Measurements from ENCODE around the gene PON3. TPM values are rescaled to one million over a fixed set of nuclear protein-coding genes. Genes with fewer than 3 reads are reported as not detected.

PON3 gene
- total and polyA plus RNA-seq, 4 experiments from 2014 or later, result not detected

DNA sequence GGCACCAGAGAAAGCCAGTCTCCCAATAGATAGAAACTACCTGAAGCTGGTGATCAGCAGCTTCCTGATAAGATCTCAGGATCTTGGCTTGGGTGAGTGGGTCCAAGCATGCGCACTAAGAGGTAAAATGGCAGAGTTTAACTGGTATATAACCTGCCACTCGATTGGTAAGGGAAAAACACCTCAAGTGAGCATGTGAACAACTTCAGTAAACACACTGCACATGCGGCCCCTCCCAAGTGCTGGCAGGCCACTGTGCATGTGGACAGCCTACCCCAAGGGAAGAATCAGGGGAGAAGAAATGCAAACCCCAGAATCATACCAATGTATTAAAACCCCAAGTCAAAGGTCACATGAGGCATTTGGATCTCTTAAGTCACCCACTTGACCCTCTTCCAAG is 54.1 kb downstream of the PON3 start:
- Mint-ChIP-seq H3K27me3 (peaks cover 0 to 12% of the 10 kb centered on the region in 2 donors), H3K36me3 (no peaks in the 10 kb centered on the region), H3K4me3 (no peak overlapping the region), H3K27ac (no peak overlapping the region), H3K4me1 (no peaks in the 10 kb centered on the region), H3K9me3 (peaks cover 0 to 2% (median 0%) of the 10 kb centered on the region in 8 donors)
- no peak for DNase-seq
- ChIA-PET POLR2A (ENCODE audit: partially characterized antibody) (no interaction called here), CTCF (ENCODE audit: partially characterized antibody) (no interaction called here)
- Histone ChIP-seq H3K9me3 (ENCODE audit: control insufficient read depth in 1 of 2, low read length in 2 of 2) (no peaks in the 10 kb centered on the region), H3K4me3 (ENCODE audit: low read length in 2 of 2) (no peak overlapping the region), H3K27me3 (ENCODE audit: insufficient read depth, low read length) (no peaks in the 10 kb centered on the region), H3K4me1 (ENCODE audit: insufficient read depth, low read length) (no peaks in the 10 kb centered on the region), H3K36me3 (ENCODE audit: insufficient read depth, low read length) (no peaks in the 10 kb centered on the region), H3K27ac (ENCODE audit: low read depth, low read length) (no peak overlapping the region)
- intact Hi-C loops (cut with micrococcal nuclease), result no loop called here

GRCh38 chr7:95340491-95340890 is 55.7 kb downstream of the PON3 start:
- Histone ChIP-seq H3K9me3 (ENCODE audit: control insufficient read depth in 1 of 2, low read length in 2 of 2) (no peaks in the 10 kb centered on the region), H3K27me3 (ENCODE audit: insufficient read depth, low read length) (no peaks in the 10 kb centered on the region), H3K27ac (ENCODE audit: low read depth, low read length) (no peak overlapping the region), H3K4me1 (ENCODE audit: insufficient read depth, low read length) (no peaks in the 10 kb centered on the region), H3K4me3 (ENCODE audit: low read length in 2 of 2) (no peak overlapping the region), H3K36me3 (ENCODE audit: insufficient read depth, low read length) (no peaks in the 10 kb centered on the region)
- H3K9me3 Mint-ChIP-seq, result peaks cover 0 to 2% (median 0%) of the 10 kb centered on the region in 8 donors
- H3K27ac Mint-ChIP-seq, result no peak overlapping the region
- ChIA-PET CTCF (ENCODE audit: partially characterized antibody) (no interaction called here), POLR2A (ENCODE audit: partially characterized antibody) (interaction anchor here (1.1 kb wide), 1 partner anchor 10 kb away, joined by 3 read pairs; no protein-coding TSS in a partner anchor)
- H3K36me3 Mint-ChIP-seq, result no peaks in the 10 kb centered on the region
- peaks cover 0 to 10% of the 10 kb centered on the region in 2 donors for H3K27me3 Mint-ChIP-seq
- no peak overlapping the region for H3K4me3 Mint-ChIP-seq
- no peak for DNase-seq
- intact Hi-C loops (cut with micrococcal nuclease), result no loop called here
- no peaks in the 10 kb centered on the region for H3K4me1 Mint-ChIP-seq

GRCh38 chr7:95338832-95339231 is 57.3 kb downstream of the PON3 start:
- no peaks in the 10 kb centered on the region for H3K36me3 Mint-ChIP-seq
- peaks cover 0 to 1% (median 0%) of the 10 kb centered on the region in 4 donors for H3K4me1 Mint-ChIP-seq
- H3K27me3 ChIP-seq (ENCODE audit: insufficient read depth, low read length), result no peaks in the 10 kb centered on the region
- no peak overlapping the region for H3K27ac ChIP-seq (ENCODE audit: low read depth, low read length)
- POLR2A ChIA-PET (ENCODE audit: partially characterized antibody), result no interaction called here
- no peak overlapping the region for H3K4me3 Mint-ChIP-seq
- peaks cover 0 to 2% (median 0%) of the 10 kb centered on the region in 8 donors for H3K9me3 Mint-ChIP-seq
- intact Hi-C loops (cut with micrococcal nuclease), result no loop called here
- CTCF ChIA-PET (ENCODE audit: partially characterized antibody), result no interaction called here
- H3K36me3 ChIP-seq (ENCODE audit: insufficient read depth, low read length), result no peaks in the 10 kb centered on the region
- H3K27ac Mint-ChIP-seq, result no peak overlapping the region
- H3K27me3 Mint-ChIP-seq, result peaks cover 0 to 9% of the 10 kb centered on the region in 2 donors
- H3K9me3 ChIP-seq (ENCODE audit: control insufficient read depth in 1 of 2, low read length in 2 of 2), result no peaks in the 10 kb centered on the region
- no peak for DNase-seq
- no peaks in the 10 kb centered on the region for H3K4me1 ChIP-seq (ENCODE audit: insufficient read depth, low read length)
- H3K4me3 ChIP-seq (ENCODE audit: low read length in 2 of 2), result no peak overlapping the region

GRCh38 chr7:95335093-95335492 is 61.1 kb downstream of the PON3 start:
- no peaks in the 10 kb centered on the region for H3K9me3 ChIP-seq (ENCODE audit: control insufficient read depth in 1 of 2, low read length in 2 of 2)
- no peaks in the 10 kb centered on the region for H3K27me3 ChIP-seq (ENCODE audit: insufficient read depth, low read length)
- H3K27me3 Mint-ChIP-seq, result peaks cover 0 to 3% of the 10 kb centered on the region in 2 donors
- H3K27ac Mint-ChIP-seq, result no peak overlapping the region
- ChIA-PET CTCF (ENCODE audit: partially characterized antibody) (no interaction called here), POLR2A (ENCODE audit: partially characterized antibody) (no interaction called here)
- H3K36me3 Mint-ChIP-seq, result no peaks in the 10 kb centered on the region
- no peaks in the 10 kb centered on the region for H3K9me3 Mint-ChIP-seq
- H3K27ac ChIP-seq (ENCODE audit: low read depth, low read length), result no peak overlapping the region
- H3K4me3 ChIP-seq (ENCODE audit: low read length in 2 of 2), result no peak overlapping the region
- H3K4me1 Mint-ChIP-seq, result peaks cover 8 to 11% (median 9%) of the 10 kb centered on the region in 4 donors
- H3K4me3 Mint-ChIP-seq, result no peak overlapping the region
- intact Hi-C loops (cut with micrococcal nuclease), result no loop called here
- no peaks in the 10 kb centered on the region for H3K36me3 ChIP-seq (ENCODE audit: insufficient read depth, low read length)
- no peak for DNase-seq
- H3K4me1 ChIP-seq (ENCODE audit: insufficient read depth, low read length), result peaks cover 3% of the 10 kb centered on the region

- intact Hi-C loops (cut with micrococcal nuclease), result no loop called here
- H3K27ac ChIP-seq (ENCODE audit: low read depth, low read length), result no peak overlapping the region
These were observed 61.7 kb downstream of the PON3 start for GRCh38 chr7:95334447-95334846.

GRCh38 chr7:95330961-95331337 is 65.2 kb downstream of the PON3 start:
- no peaks in the 10 kb centered on the region for H3K9me3 ChIP-seq (ENCODE audit: control insufficient read depth in 1 of 2, low read length in 2 of 2)
- intact Hi-C loops (cut with micrococcal nuclease), result no loop called here
- H3K36me3 Mint-ChIP-seq, result no peaks in the 10 kb centered on the region
- H3K27me3 Mint-ChIP-seq, result no peaks in the 10 kb centered on the region
- H3K27ac ChIP-seq (ENCODE audit: low read depth, low read length), result peak overlapping the region; percentile 14
- H3K36me3 ChIP-seq (ENCODE audit: insufficient read depth, low read length), result no peaks in the 10 kb centered on the region
- H3K9me3 Mint-ChIP-seq, result peaks cover 0 to 4% (median 0%) of the 10 kb centered on the region in 8 donors
- ChIA-PET CTCF (ENCODE audit: partially characterized antibody) (no interaction called here), POLR2A (ENCODE audit: partially characterized antibody) (interaction anchor here (0.9 kb wide), 1 partner anchor 10 kb away, joined by 3 read pairs; no protein-coding TSS in a partner anchor)
- no peak for DNase-seq
- H3K4me3 ChIP-seq (ENCODE audit: low read length in 2 of 2), result peak overlapping the region in 1 of 2 donors; percentile 49
- H3K4me1 ChIP-seq (ENCODE audit: insufficient read depth, low read length), result peaks cover 5% of the 10 kb centered on the region
- peak overlapping the region; percentile 70 to 94 (median 80) for H3K4me3 Mint-ChIP-seq
- no peaks in the 10 kb centered on the region for H3K27me3 ChIP-seq (ENCODE audit: insufficient read depth, low read length)
- peaks cover 11 to 15% (median 13%) of the 10 kb centered on the region in 4 donors for H3K4me1 Mint-ChIP-seq
- peak overlapping the region in 6 of 7 donors; percentile 37 to 81 (median 70) for H3K27ac Mint-ChIP-seq

More at GRCh38 chr7:95334447-95334846, 61.7 kb downstream of the PON3 start:
- Mint-ChIP-seq H3K9me3 (no peaks in the 10 kb centered on the region), H3K27me3 (peaks cover 0 to 3% of the 10 kb centered on the region in 2 donors), H3K27ac (no peak overlapping the region), H3K36me3 (no peaks in the 10 kb centered on the region), H3K4me1 (peaks cover 11 to 14% (median 11%) of the 10 kb centered on the region in 4 donors), H3K4me3 (no peak overlapping the region)
- Histone ChIP-seq H3K27me3 (ENCODE audit: insufficient read depth, low read length) (no peaks in the 10 kb centered on the region), H3K4me1 (ENCODE audit: insufficient read depth, low read length) (peaks cover 5% of the 10 kb centered on the region), H3K36me3 (ENCODE audit: insufficient read depth, low read length) (no peaks in the 10 kb centered on the region), H3K9me3 (ENCODE audit: control insufficient read depth in 1 of 2, low read length in 2 of 2) (no peaks in the 10 kb centered on the region), H3K4me3 (ENCODE audit: low read length in 2 of 2) (no peak overlapping the region)
- ChIA-PET CTCF (ENCODE audit: partially characterized antibody) (no interaction called here), POLR2A (ENCODE audit: partially characterized antibody) (no interaction called here)
- DNase-seq, result no peak

DNA sequence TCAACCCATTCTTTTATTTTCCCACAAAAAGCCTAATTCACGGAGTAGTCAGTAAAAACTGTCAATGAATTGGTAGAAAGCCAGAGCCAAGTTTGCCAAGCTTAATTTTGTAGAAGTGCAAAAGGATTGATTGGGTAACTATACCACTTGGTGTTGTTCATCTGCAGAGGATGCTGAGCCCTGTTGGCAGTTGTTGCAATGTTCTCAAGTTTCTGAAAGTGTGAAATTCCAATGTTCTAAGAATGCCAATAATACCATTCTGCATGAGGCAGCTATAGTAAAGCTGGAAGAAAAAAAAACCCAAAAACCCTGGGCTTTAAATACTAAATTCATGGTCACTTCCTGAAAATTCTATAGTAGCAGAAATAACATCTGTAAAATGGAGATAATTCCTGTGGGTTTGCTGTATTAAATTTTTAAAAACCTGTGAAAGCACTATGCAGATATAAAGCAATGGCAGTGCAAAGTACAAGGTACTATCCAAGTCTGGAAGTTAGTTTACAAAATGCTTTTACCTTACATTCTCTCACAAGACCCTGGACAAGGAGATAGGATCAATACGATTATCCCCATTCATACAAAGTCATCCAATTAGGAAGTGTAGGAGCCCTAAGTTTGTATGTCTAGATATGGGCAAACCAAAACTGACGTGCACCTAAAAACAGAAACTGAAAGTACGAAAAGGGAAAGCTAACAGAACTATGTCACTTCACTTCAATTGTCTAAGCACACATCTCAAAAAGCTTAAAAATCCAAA is 65.8 kb downstream of the PON3 start:
- Histone ChIP-seq H3K36me3 (ENCODE audit: insufficient read depth, low read length) (no peaks in the 10 kb centered on the region), H3K27me3 (ENCODE audit: insufficient read depth, low read length) (no peaks in the 10 kb centered on the region), H3K9me3 (ENCODE audit: control insufficient read depth in 1 of 2, low read length in 2 of 2) (no peaks in the 10 kb centered on the region), H3K4me1 (ENCODE audit: insufficient read depth, low read length) (peaks cover 5% of the 10 kb centered on the region), H3K4me3 (ENCODE audit: low read length in 2 of 2) (peak overlapping the region; percentile 9 to 49), H3K27ac (ENCODE audit: low read depth, low read length) (peak overlapping the region; percentile 14)
- intact Hi-C loops (cut with micrococcal nuclease), result no loop called here
- H3K27me3 Mint-ChIP-seq, result peaks cover 1 to 2% of the 10 kb centered on the region in 2 donors
- ChIA-PET CTCF (ENCODE audit: partially characterized antibody) (interaction anchor here (0.6 kb wide), 1 partner anchor 1849 kb away, joined by 4 read pairs; no protein-coding TSS in a partner anchor), POLR2A (ENCODE audit: partially characterized antibody) (interaction anchor here (0.9 kb wide), 1 partner anchor 10 kb away, joined by 3 read pairs; no protein-coding TSS in a partner anchor)
- peaks cover 11 to 15% (median 13%) of the 10 kb centered on the region in 4 donors for H3K4me1 Mint-ChIP-seq
- H3K4me3 Mint-ChIP-seq, result peak overlapping the region; percentile 70 to 94 (median 80)
- no peaks in the 10 kb centered on the region for H3K36me3 Mint-ChIP-seq
- peak in 4 of 5 donors; percentile 16 to 27 (median 20) for DNase-seq
- H3K9me3 Mint-ChIP-seq, result peaks cover 0 to 4% (median 0%) of the 10 kb centered on the region in 8 donors
- H3K27ac Mint-ChIP-seq, result peak overlapping the region in 6 of 7 donors; percentile 37 to 81 (median 70)
